Stimulated activated CD4-positive, alpha-beta T cell treated with anti-CD3 and anti-CD28 coated beads, Interleukin-12 subunit alpha, Interleukin-12 subunit beta, amount 100 ng/mL, for 4 hours (primary cell): ENCODE measurements around the gene SLC38A11.
"Not testable (repeated sequence)": the region's sequence is repeated elsewhere in the genome, so short reads cannot be mapped to it uniquely, and the experiment has no call there.

Experiments used
- DNase-seq: peaks from one replicate; pipeline ENCODE4 v3.0.0-alpha.2; 2020

Gene SLC38A11, protein sequence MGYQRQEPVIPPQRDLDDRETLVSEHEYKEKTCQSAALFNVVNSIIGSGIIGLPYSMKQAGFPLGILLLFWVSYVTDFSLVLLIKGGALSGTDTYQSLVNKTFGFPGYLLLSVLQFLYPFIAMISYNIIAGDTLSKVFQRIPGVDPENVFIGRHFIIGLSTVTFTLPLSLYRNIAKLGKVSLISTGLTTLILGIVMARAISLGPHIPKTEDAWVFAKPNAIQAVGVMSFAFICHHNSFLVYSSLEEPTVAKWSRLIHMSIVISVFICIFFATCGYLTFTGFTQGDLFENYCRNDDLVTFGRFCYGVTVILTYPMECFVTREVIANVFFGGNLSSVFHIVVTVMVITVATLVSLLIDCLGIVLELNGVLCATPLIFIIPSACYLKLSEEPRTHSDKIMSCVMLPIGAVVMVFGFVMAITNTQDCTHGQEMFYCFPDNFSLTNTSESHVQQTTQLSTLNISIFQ

DNA sequence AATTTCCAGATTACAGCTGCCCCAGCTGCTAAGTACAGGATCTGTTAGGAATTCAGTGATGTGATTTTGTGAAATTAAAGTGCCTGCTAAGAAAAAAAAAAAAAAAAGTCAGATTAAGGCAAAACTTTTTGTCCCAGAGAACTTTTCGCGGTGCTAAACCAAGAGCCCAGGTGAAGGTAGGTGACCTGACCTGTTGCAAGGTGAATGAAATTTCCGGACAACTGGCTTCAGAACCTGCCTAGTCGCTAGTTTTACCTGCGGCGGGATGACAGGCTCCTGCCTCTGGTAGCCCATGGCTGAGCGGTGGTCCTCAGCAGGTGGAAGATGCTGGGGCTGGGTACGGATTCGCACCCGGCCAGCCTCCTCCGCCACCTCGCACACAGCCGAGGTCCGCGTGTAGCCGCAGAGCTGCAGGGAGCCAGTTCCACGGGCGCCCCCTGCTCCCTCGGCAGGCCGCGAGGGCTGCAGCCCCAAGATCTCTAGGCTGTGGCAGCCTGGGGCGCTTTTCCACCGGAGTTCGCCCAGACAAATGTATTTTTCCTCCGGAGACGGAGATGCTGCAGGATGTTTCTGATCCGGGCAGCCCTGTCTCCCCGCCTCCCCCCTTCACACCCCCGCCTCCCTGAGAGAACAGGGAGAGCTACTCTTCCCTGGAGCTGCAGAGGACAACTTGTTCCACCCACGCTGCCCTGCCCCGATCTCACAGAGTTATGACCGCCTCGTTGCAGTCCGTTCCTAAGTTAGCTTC, at the start of gene SLC38A11:
Gene SLC38A11 (minus strand): TSS at position 572 of the 748 bp plus-strand sequence. CDS start 278 bp downstream, at position 294.
- no peak for DNase-seq

DNA sequence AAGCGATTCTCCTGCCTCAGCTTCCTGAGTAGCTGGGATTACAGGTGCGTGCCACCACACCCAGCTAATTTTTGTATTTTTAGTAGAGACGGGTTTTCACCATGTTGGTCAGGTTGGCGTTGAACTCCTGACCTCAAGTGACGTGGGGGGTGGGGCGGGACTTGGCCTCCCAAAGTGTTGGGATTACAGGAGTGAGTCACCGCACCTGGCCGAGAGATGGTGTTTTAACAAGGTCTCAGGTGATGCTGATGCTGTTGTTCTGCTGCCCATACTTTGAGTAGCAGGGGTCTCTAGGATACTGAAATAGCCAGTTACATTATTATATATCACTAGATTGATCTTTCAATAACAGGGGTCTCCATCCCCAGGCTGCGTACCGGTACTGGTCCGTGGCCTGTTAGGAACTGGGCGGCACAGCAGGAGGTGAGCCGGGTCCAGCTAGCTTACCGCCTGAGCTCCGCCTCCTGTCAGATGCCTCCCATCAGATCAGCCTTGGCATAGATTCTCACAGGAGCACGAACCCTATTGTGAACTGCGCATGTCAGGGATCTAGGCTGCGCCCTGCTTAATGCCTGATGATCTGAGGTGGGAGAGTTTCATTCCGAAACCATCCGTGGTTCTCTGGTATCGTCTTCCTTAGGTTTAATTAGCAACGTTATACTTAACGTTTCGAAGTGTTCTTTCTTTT, 48.3 kb upstream of the SLC38A11 start:
- DNase-seq: no peak

- no peak for DNase-seq
Observed at GRCh38 chr2:165002638-165003037, 47.3 kb upstream of the SLC38A11 start.

DNA sequence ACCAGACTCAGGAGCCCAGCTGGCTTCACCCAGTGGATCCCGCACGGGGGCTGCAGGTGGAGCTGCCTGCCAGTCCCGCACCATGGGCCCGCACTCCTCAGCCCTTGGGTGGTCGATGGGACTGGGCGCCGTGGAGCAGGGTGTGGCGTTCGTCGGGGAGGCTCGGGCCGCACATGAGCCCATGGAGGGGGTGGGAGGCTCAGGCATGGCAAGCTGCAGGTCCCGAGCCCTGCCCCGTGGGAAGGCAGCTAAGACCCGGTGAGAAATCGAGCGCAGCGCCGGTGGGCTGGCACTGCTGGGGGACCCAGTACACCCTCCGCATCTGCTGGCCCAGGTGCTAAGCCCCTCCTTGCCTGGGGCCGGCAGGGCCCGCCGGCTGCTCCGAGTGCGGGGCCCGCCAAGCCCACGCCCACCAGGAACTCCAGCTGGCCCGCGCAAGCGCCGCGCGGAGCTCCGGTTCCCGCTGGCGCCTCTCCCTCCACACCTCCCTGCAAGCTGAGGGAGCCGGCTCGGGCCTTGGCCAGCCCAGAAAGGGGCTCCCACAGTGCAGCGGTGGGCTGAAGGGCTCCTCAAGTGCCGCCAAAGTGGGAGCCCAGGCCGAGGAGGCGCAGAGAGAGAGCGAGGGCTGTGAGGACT, 39.5 kb upstream of the SLC38A11 start:
- DNase-seq: not testable (repeated sequence)

DNA sequence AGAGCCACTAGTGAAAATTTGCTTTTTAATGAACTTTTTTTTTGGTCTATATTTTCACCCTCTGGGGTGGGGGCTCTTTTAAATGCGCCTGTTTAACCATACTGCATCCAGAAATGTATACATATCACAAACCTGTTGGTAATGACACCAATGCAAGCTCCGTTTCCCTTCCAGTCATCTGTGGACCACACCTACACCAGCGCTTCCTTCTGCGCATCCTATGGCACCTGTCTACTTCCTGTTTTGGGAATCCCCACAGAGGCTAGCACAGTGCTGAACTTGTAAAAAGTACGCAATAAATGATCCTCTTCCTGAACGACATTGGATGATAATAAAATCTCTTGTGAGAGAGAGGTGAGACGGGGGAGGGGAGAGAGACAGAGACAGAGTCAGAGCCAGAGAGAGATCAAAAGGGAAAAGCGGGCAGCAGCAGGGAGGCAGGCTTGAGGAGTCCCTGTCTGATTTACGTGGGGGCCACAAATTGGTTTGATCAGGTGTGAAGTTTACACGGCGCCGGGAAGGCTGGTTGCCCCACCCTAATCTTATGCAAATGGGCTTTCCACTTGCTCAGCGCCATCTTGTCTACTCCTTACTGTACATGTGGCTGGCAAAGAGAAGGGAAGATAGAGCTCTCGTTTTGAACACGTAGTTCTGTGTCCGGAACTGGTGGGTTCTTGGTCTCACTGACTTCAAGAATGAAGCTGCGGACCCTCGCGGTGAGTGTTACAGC, 38.1 kb upstream of the SLC38A11 start:
- DNase-seq: no peak

DNA sequence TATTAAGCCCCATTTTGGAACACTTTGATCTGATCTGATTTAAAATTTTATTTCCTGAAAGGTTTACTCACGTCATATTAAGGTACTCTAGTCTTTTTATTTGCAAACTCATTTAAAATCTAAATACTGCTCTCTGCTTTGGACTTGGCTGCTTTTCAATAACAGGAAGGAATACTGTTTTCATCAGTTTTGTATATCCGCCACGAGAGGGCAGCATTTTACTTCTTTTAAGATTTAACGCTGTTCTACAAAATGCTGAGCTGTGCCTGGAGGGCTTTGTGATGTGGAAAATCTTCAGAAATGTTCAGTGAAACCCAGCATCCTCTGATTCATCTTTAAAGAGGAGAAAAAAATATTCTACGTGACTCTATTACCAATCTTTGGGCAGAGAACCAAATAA, 37.5 kb upstream of the SLC38A11 start:
- DNase-seq: peak; percentile 6

GRCh38 chr2:164992093-164992454, 36.7 kb upstream of the SLC38A11 start:
- not testable (repeated sequence) for DNase-seq

DNA sequence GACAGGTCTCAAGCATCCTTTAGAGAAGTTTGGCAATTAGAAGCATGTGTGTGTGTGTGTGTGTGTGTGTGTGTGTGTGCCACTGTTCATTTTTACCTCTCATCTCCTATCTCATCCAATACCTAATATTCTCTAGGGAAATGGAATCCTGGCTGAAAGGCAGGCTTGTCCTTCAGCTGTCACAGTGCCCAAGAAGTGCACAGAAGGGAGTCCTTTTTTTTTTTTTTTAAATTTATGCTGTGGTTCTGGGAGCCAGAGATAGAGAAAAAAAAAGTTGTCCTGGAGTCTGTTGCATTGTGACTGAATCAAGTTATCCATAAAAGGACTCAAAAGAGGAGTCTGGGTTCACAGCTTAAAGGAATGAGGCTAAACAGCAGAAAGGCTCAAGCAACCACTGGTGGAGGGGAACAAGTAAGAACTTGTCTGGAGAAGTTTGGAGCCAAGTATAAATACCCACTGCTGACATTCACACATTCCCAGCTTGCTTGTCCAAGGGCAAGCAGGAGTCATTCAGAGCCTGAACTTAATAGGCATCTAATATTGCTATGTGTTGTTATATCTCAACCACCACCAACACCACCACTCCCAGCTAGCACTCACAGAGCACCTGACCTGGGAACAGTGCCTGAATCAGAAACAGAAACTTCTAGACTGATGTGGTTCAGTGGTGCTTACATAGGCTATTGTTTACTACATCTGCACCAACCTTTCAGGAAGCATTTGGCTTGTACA, 36.2 kb upstream of the SLC38A11 start:
- not testable (repeated sequence) for DNase-seq

DNA sequence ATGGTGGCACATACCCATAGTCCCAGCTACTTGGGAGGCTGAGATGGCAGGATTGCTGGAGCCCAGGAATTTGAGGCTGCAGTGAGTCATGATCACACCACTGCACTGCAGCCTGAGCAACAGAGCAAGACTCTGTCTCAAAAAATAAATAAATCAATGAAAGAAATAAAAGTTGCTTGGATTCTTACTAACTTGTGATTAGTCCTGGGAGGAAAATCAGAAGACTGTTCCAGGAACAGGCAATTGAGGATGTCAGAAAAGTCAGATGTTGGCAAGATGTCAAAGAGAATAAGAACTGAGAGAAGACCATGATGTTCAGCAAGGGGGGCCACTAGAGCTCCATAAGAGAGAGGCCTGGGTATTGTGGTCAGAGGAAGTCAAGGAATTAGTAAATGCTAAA, 35.6 kb upstream of the SLC38A11 start:
- not testable (repeated sequence) for DNase-seq

- not testable (repeated sequence) for DNase-seq
Observed at GRCh38 chr2:164988805-164989204, 33.5 kb upstream of the SLC38A11 start.

DNA sequence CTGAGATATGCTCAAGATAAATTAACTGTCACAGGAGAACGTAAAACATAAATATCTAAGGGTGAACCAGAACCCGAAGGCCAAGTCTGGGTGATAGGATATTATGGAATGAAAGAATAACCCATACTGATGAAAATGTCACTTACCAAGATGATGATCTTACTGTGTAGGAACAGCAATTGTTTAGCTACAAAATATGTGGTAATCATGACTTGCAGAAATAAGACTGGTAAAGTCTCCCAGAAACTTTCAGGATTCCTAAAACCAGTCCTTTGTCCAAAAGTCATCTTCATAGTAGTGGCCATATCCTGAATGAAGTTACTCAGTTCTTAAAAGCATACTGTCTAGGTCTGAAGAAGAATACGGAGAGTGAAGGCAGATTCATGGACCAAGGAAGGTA, 30.7 kb upstream of the SLC38A11 start:
- DNase-seq: not testable (repeated sequence)

GRCh38 chr2:164984428-164984827, 29.1 kb upstream of the SLC38A11 start:
- DNase-seq: no peak

- DNase-seq: no peak
Observed at GRCh38 chr2:164981217-164981990, 26.1 kb upstream of the SLC38A11 start.

GRCh38 chr2:164980688-164981087, 25.4 kb upstream of the SLC38A11 start:
- not testable (repeated sequence) for DNase-seq

DNA sequence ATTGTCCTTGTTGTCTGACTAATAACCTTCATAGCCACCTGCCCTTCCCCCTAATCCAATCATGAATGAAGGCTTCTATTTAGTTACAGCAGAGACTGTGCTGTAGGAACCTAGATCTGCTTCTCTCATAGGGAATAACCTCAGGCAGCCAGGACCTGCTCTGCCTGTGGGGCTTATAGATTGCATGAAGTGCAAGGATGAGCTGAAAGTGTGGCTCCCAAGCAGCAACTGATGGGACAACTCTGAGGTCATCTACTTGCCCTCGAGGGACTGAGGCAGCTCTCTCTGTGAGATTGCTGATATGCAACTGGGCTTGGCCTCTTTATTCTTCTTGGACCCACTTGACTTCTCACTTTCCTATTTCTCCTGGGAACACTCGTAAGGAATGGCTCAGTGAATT, 23.8 kb upstream of the SLC38A11 start:
- DNase-seq: no peak

DNA sequence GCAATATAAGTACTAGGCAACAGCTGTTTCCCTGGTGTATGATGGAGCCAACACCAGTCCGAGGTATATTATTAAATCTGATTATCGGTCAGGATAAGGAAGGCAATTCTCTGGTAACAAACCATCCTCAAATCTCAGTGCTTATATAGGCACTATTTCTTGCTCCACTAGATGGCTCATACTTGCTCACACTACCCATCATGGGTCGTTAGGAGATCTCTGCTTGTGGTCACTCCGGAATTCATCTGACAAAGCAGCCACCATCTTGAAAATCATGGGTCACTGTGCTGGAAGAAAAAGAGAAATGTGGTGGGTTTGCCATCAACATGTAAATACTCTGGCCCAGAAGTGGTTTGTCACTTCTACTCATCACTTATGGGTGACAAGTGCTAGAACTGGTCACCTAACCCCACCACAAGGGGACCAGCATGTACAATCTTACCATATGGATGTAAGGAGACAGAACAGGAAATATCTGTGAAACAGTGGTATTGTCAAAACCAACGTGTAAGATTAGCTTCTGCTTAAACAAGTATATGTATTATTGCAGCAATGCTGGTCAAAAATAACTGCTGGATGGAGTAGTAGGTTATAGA, 21.6 kb upstream of the SLC38A11 start:
- DNase-seq: not testable (repeated sequence)

DNA sequence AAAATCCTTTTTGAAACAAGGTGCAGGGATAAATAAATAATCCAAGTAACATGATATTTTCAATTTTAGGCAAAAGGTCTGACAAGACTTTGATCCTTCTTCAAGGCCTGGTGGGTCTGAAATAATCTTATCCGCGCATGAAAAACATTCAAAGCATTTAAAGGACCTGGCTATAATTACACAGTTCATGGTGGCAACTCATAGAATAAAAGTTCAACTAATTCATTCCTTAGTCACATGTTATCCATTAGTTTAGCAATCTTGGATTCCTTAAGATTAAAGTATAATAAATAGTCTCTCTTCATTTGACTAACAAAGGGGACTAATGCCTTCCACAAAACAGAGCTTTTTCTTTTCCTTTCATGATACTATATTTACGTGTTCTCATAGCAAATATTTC, 21.0 kb upstream of the SLC38A11 start:
- no peak for DNase-seq

DNA sequence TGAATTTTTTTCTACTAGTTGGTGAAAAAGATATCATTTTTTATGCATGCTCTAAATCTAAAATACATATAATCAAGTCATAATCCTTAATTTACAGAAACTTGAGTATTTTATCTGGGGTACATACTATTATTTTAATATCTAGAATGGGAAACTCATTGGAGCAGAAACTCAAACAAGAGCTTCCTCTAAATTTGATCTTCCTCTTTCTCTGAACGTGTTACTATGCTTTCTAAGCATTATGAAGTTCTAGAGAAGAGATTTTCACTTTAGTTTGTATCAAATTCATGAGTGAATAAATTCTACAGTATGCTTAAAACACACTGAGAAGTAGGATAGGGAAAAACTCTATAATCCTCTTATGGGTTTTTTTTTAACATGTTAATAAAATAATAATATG, 20.6 kb upstream of the SLC38A11 start:
- DNase-seq: no peak

GRCh38 chr2:164974221-164974620, 18.9 kb upstream of the SLC38A11 start:
- DNase-seq: no peak

- DNase-seq: no peak
Observed at GRCh38 chr2:164972216-164972615, 16.9 kb upstream of the SLC38A11 start.
